Endodermal cell (in vitro differentiated cells): ENCODE results near the gene CDH4. TPM values are rescaled to one million over a fixed set of nuclear protein-coding genes. Genes with fewer than 3 reads are reported as not detected.

Source experiments
- DNase-seq: peaks from one replicate; pipeline ENCODE4 v3.0.0-alpha.2; 2017
- H3K27ac ChIP-seq: 2 replicates; pipeline ENCODE4 v1.5.1; 2013; ENCODE audit warnings: mild to moderate bottlenecking, low read depth, low read length, moderate library complexity
- H3K27me3 ChIP-seq: 2 replicates; pipeline ENCODE4 v1.6.1; 2013; ENCODE audit warnings: mild to moderate bottlenecking, low read length, moderate library complexity; ENCODE audit not compliant: insufficient read depth, control insufficient read depth, poor library complexity, severe bottlenecking
- H3K36me3 ChIP-seq: 2 replicates; pipeline ENCODE4 v1.7.0; 2013; ENCODE audit warnings: mild to moderate bottlenecking, low read length, moderate library complexity; ENCODE audit not compliant: control insufficient read depth, insufficient read depth
- H3K4me1 ChIP-seq: one replicate; pipeline ENCODE4 v1.7.0; 2013; ENCODE audit warnings: low read length; ENCODE audit not compliant: control insufficient read depth, insufficient read depth
- H3K4me3 ChIP-seq: 2 replicates; pipeline ENCODE4 v1.5.1; 2013; ENCODE audit warnings: mild to moderate bottlenecking, low read length, moderate library complexity
- H3K9ac ChIP-seq: 2 replicates; pipeline ENCODE4 v1.6.1; 2013; ENCODE audit warnings: mild to moderate bottlenecking, low read length, moderate library complexity; ENCODE audit not compliant: poor library complexity, severe bottlenecking; ENCODE audit errors: extremely low read depth
- H3K9me3 ChIP-seq: 2 replicates; pipeline ENCODE4 v1.6.1; 2013; ENCODE audit warnings: mild to moderate bottlenecking, low read length, moderate library complexity; ENCODE audit not compliant: control insufficient read depth
- H3K27ac Mint-ChIP-seq: 2 replicates; pipeline ENCODE4 v1.8.0; 2020; ENCODE audit warnings: mixed read lengths
- H3K27me3 Mint-ChIP-seq: 2 replicates; pipeline ENCODE4 v1.8.0; 2021; ENCODE audit warnings: mild to moderate bottlenecking, mixed read lengths; ENCODE audit not compliant: insufficient read depth
- H3K36me3 Mint-ChIP-seq: 2 replicates; pipeline ENCODE4 v1.8.0; 2020; ENCODE audit warnings: low read depth, mixed read lengths
- H3K4me1 Mint-ChIP-seq: 2 replicates; pipeline ENCODE4 v1.8.0; 2020; ENCODE audit warnings: mixed read lengths
- H3K4me3 Mint-ChIP-seq: 2 replicates; pipeline ENCODE4 v1.8.0; 2020; ENCODE audit warnings: mild to moderate bottlenecking, moderate library complexity, mixed read lengths
- H3K9me3 Mint-ChIP-seq: 2 replicates; pipeline ENCODE4 v1.8.0; 2020; ENCODE audit warnings: mild to moderate bottlenecking, mixed read lengths
- WGBS, 2 experiments: methylation state at CpG; one replicate each; pipeline versions ENCODE4 v1.1.5 to v1.1.7; 2013; ENCODE audit warnings: missing lambda C conversion rate in 2 of 2, mixed read lengths in 1 of 2; ENCODE audit not compliant: insufficient coverage in 1 of 2, insufficient read length in 1 of 2; 5-methylcytosine and 5-hydroxymethylcytosine counted together
- total RNA-seq, 2 donors: library from RNA; stranded (reverse); fragmentation: NEBNext Ultra II Directional in 1 of 2; extraction: Animal tissue kit (Norgen Biotek cat#: 25700) in 1 of 2; gene quantifications; 2 replicates in 1 of 2; 3 replicates in 1 of 2; pipeline ENCODE4 v1.2.1, GENCODE V29; 2021
- TF ChIP-seq, protein P1 (sequence below): fragments of 200-600 bp; sonication (generic); conservative IDR thresholded peaks from 2 replicates; pipeline ENCODE4 v1.5.0; 2021; ENCODE audit warnings: antibody characterized with exemption, mild to moderate bottlenecking

The CDH4 gene
- total RNA-seq, 2 donors from 2014 or later, result 1.8 to 5.8 TPM

DNA sequence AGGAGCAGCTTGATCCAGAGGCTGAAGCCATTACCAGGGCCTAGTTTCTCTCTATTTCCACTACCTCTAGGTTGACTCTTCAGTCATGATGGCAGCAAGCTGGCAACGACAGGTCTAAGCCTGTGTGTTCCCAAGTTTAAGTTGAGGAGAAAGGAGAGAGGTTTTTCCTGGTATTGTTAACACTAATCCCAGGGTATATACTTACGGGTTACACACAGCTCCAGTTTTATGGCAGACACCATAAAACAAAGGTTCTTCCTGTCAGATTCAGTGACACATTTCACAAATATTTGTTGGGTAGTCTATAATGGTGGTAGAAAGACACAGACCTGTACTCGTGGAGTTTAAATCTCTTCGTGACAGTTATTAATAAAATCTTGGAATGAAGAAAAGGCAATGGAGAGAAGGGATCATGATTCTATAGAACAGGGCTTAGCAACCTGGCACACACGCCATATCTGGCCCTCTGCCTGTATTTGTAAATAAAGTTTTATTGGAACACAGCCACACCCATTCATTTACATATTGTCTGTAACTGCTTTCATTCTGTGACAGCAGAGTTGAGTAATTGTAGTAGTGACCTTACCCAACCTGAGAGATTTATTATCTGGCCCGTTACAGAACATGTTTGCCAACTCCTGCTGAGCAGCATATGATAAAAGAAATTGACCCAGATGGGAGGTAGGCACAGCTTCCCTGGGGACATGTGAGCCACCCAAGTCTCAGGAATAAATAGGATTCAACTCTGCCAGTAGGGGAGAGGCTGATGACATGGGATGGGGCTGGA, 323.3 kb downstream of the CDH4 start:
- Mint-ChIP-seq H3K4me1 (peaks cover 3% of the 10 kb centered on the region), H3K9me3 (peaks cover 4% of the 10 kb centered on the region), H3K27ac (no peak overlapping the region), H3K4me3 (no peak overlapping the region), H3K36me3 (no peaks in the 10 kb centered on the region), H3K27me3 (peaks cover 20% of the 10 kb centered on the region)
- DNase-seq, result no peak
- Histone ChIP-seq H3K27ac (no peak overlapping the region), H3K9ac (no peak overlapping the region), H3K27me3 (no peaks in the 10 kb centered on the region), H3K4me1 (no peaks in the 10 kb centered on the region), H3K36me3 (no peaks in the 10 kb centered on the region), H3K4me3 (no peak overlapping the region), H3K9me3 (no peaks in the 10 kb centered on the region)
- TF ChIP-seq, protein P1, sequence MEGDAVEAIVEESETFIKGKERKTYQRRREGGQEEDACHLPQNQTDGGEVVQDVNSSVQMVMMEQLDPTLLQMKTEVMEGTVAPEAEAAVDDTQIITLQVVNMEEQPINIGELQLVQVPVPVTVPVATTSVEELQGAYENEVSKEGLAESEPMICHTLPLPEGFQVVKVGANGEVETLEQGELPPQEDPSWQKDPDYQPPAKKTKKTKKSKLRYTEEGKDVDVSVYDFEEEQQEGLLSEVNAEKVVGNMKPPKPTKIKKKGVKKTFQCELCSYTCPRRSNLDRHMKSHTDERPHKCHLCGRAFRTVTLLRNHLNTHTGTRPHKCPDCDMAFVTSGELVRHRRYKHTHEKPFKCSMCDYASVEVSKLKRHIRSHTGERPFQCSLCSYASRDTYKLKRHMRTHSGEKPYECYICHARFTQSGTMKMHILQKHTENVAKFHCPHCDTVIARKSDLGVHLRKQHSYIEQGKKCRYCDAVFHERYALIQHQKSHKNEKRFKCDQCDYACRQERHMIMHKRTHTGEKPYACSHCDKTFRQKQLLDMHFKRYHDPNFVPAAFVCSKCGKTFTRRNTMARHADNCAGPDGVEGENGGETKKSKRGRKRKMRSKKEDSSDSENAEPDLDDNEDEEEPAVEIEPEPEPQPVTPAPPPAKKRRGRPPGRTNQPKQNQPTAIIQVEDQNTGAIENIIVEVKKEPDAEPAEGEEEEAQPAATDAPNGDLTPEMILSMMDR, result no peak
- 67 to 72% methylated on average over 4 of the region's 6 CpGs for WGBS, 2 experiments

DNA sequence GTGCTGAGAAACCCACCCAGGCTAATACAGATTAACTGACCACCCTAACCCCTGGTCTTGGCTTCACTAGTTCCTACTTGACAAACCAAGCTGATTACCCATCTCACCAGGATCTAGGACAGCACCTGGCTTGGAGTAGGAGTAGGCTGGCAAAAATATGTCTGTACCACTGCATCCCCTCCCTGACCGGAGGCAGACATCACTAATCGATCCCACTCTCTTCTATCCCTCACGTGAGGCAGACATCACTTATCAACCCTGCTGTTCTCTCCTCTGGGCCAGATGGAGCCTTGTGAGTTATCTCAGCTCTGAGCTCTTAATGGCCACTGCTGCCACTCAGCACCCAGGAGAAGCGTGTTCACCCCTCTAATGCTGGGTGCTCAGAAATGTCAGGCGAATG, 324.3 kb downstream of the CDH4 start:
- Histone ChIP-seq H3K9ac (no peak overlapping the region), H3K27me3 (no peaks in the 10 kb centered on the region), H3K27ac (no peak overlapping the region), H3K4me1 (no peaks in the 10 kb centered on the region), H3K36me3 (no peaks in the 10 kb centered on the region), H3K9me3 (no peaks in the 10 kb centered on the region), H3K4me3 (no peak overlapping the region)
- H3K27ac Mint-ChIP-seq, result no peak overlapping the region
- DNase-seq, result no peak
- H3K27me3 Mint-ChIP-seq, result peaks cover 14% of the 10 kb centered on the region
- TF ChIP-seq, protein P1, result no peak
- peaks cover 3% of the 10 kb centered on the region for H3K4me1 Mint-ChIP-seq
- H3K9me3 Mint-ChIP-seq, result peaks cover 4% of the 10 kb centered on the region
- no peak overlapping the region for H3K4me3 Mint-ChIP-seq
- no peaks in the 10 kb centered on the region for H3K36me3 Mint-ChIP-seq
- WGBS, 2 experiments, result 87 to 89% methylated on average over 4 to 5 of the region's 5 CpGs

DNA sequence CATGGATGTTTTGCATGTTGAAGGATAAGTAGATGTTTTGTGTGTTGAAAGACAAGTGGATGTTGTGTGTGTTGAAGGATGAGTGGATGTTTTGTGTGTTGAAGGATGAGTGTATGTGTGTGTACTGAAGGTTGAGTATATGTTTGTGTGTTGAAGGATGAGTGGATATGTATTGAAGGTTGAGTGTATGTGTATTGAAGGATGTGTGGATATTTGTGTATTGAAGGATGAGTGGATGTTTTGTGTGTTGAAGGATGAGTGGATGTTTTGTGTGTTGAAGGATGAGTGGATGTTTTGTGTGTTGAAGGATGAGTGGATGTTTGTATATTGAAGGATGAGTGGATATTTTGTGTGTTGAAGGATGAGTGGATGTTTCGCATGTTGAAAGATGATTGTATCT, 325.0 kb downstream of the CDH4 start:
- TF ChIP-seq, protein P1, result no peak
- Mint-ChIP-seq H3K36me3 (no peaks in the 10 kb centered on the region), H3K27ac (no peak overlapping the region), H3K4me3 (no peak overlapping the region), H3K4me1 (peaks cover 3% of the 10 kb centered on the region), H3K27me3 (peaks cover 13% of the 10 kb centered on the region), H3K9me3 (peaks cover 4% of the 10 kb centered on the region)
- Histone ChIP-seq H3K36me3 (no peaks in the 10 kb centered on the region), H3K4me3 (no peak overlapping the region), H3K4me1 (no peaks in the 10 kb centered on the region), H3K9me3 (no peaks in the 10 kb centered on the region), H3K27me3 (no peaks in the 10 kb centered on the region), H3K27ac (no peak overlapping the region), H3K9ac (no peak overlapping the region)
- WGBS, 2 experiments, result 89 to 100% methylated on average over 1 of the region's 1 CpG
- DNase-seq, result no peak
